K562 (cell line): ENCODE results near the gene CDYL. TPM values are rescaled to one million over a fixed set of nuclear protein-coding genes. Genes with fewer than 3 reads are reported as not detected.

Experiments
- ATAC-seq: fragments of 200-7000 bp; cut with Tn5 transposase; 3 replicates; pipeline ENCODE4 v1.9.1; 2020; ENCODE audit warnings: moderate library complexity
- BruUV-seq: library from RNA; stranded (reverse); fragments of 400-500 nt; replicated peaks from 2 replicates; lab custom pipeline; 2021; lab: Mats Ljungman, UMichigan
- CTCF ChIA-PET: fragments of 300-600 bp; formaldehyde crosslinking; extraction: SDS; loops from one replicate; lab custom pipeline; 2021; ENCODE audit warnings: low intra/inter-chr PET ratio; lab: Yijun Ruan, JAX
- POLR2A ChIA-PET: fragments of 300-600, 350-650 bp; sonication (Branson Sonifier 250); formaldehyde crosslinking; extraction: SDS; loops from one replicate; lab custom pipeline; 2021; ENCODE audit warnings: antibody characterized with exemption, inconsistent platforms; lab: Yijun Ruan, JAX
- DNase-seq, 4 experiments: peaks; one replicate each; pipeline versions ENCODE4 v3.0.0 to v3.0.0-alpha.2; 2011 to 2018; ENCODE audit warnings: low spot score in 3 of 4, mixed read lengths in 3 of 4; ENCODE audit errors: extremely low read depth in 1 of 4
- FAIRE-seq: peaks from 2 replicates; lab custom pipeline; 2011; peaks lifted over from hg19 to GRCh38; lab: Jason Lieb, UNC
- H2AFZ ChIP-seq: 2 replicates; pipeline ENCODE4 v1.6.0; 2011; ENCODE audit warnings: low read depth, low read length, control low read depth, inconsistent platforms
- H3K27ac ChIP-seq: fragments of 200-600 bp; 3 replicates; pipeline ENCODE4 v1.8.0; 2011; ENCODE audit warnings: low read depth, mild to moderate bottlenecking, control low read depth, inconsistent platforms, low read length, moderate library complexity, mixed read lengths; ENCODE audit errors: extremely low read depth
- H3K27me3 ChIP-seq, 2 experiments: fragments of 300-600 bp in 1 of 2; 2 replicates in 1 of 2; 3 replicates in 1 of 2; pipeline versions ENCODE4 v1.6.0 to v1.8.0; 2011; ENCODE audit warnings: inconsistent platforms in 2 of 2, low read length in 2 of 2, mild to moderate bottlenecking in 1 of 2, mixed read lengths in 1 of 2, moderate library complexity in 1 of 2; ENCODE audit not compliant: control insufficient read depth in 2 of 2, insufficient read depth in 2 of 2
- H3K36me3 ChIP-seq: fragments of 300-600 bp; 3 replicates; pipeline ENCODE4 v1.8.0; 2011; ENCODE audit warnings: mild to moderate bottlenecking, low read length, inconsistent platforms; ENCODE audit not compliant: control insufficient read depth, insufficient read depth
- H3K4me1 ChIP-seq, 2 experiments: fragments of 200-600 bp in 1 of 2; replicated peaks in 1 of 2; 2 replicates in 1 of 2; 3 replicates in 1 of 2; pipeline versions ENCODE4 v1.5.1 to v1.8.0; 2011; ENCODE audit warnings: inconsistent platforms in 2 of 2, low read length in 2 of 2, mild to moderate bottlenecking in 1 of 2, mixed read lengths in 1 of 2, moderate library complexity in 1 of 2; ENCODE audit not compliant: control insufficient read depth in 2 of 2, insufficient read depth in 2 of 2
- H3K4me2 ChIP-seq: 2 replicates; pipeline ENCODE4 v1.6.1; 2011; ENCODE audit warnings: low read length, control low read depth, inconsistent platforms, mixed read lengths; ENCODE audit not compliant: insufficient read depth
- H3K4me3 ChIP-seq: fragments of 200-600 bp; sonication (generic), shearing (Covaris generic); 2 replicates; pipeline ENCODE4 v1.5.1; 2016; ENCODE audit warnings: control low read depth, inconsistent platforms
- H3K79me2 ChIP-seq: fragments of 200-600 bp; 3 replicates; pipeline ENCODE4 v1.8.0; 2011; ENCODE audit warnings: low read length, inconsistent platforms; ENCODE audit not compliant: control insufficient read depth, insufficient read depth
- H3K9ac ChIP-seq, 2 experiments: 2 replicates each; pipeline versions ENCODE4 v1.6.0 to v1.6.1; 2011; ENCODE audit warnings: low read depth in 2 of 2, low read length in 2 of 2, control low read depth in 1 of 2, inconsistent platforms in 1 of 2, mild to moderate bottlenecking in 1 of 2, mixed read lengths in 1 of 2; ENCODE audit not compliant: insufficient read depth in 1 of 2
- H3K9me1 ChIP-seq: one replicate; pipeline ENCODE4 v1.6.0; 2011; ENCODE audit warnings: inconsistent platforms, mild to moderate bottlenecking, low read length, moderate library complexity; ENCODE audit not compliant: control insufficient read depth, insufficient read depth
- H3K9me3 ChIP-seq: replicated peaks from 2 replicates; pipeline ENCODE4 v1.5.1; 2011; ENCODE audit warnings: low read depth, low read length, inconsistent platforms; ENCODE audit not compliant: control insufficient read depth, insufficient read depth
- H4K20me1 ChIP-seq: replicated peaks from 2 replicates; pipeline ENCODE4 v1.6.1; 2011; ENCODE audit warnings: low read length, inconsistent platforms, mixed read lengths; ENCODE audit not compliant: control insufficient read depth, insufficient read depth
- ATF7 ChIP-seq: fragments of 450-650 bp; IDR thresholded peaks from 2 replicates; pipeline ENCODE4 v1.7.1; 2014; ENCODE audit warnings: mild to moderate bottlenecking, moderate library complexity
- CBFB ChIP-seq: sonication (generic); formaldehyde crosslinking; IDR thresholded peaks from 2 replicates; pipeline ENCODE4 v1.4.0; 2020; ENCODE audit warnings: mild to moderate bottlenecking, missing genetic modification reagents
- CC2D1A ChIP-seq: fragments of 450-650 bp; IDR thresholded peaks from 2 replicates; pipeline ENCODE4 v1.6.1; 2017; ENCODE audit warnings: mild to moderate bottlenecking
- CCAR2 ChIP-seq: fragments of 200-400 bp; formaldehyde crosslinking; IDR thresholded peaks from 2 replicates; pipeline ENCODE4 v1.6.1; 2017; ENCODE audit warnings: mild to moderate bottlenecking, low read depth, low read length
- CREM ChIP-seq: IDR thresholded peaks from 2 replicates; pipeline ENCODE4 v1.6.1; 2014; ENCODE audit warnings: antibody characterized with exemption, low read depth
- E2F3 ChIP-seq: fragments of 250-450 bp; sonication (Bioruptor Pico); IDR thresholded peaks from 2 replicates; pipeline ENCODE4 v1.4.0; 2020; ENCODE audit warnings: mild to moderate bottlenecking
- ETV1 ChIP-seq: fragments of 450-650 bp; conservative IDR thresholded peaks from 2 replicates; pipeline ENCODE4 v1.6.1; 2016; ENCODE audit warnings: missing genetic modification characterization, control low read depth, low read depth, missing compliant biosample characterization
- HNRNPL ChIP-seq: fragments of 200-400 bp; formaldehyde crosslinking; IDR thresholded peaks from 2 replicates; pipeline ENCODE4 v1.6.1; 2017; ENCODE audit warnings: low read depth, mild to moderate bottlenecking, low read length
- JUN ChIP-seq, 2 experiments: sonication (generic) in 1 of 2; formaldehyde crosslinking in 1 of 2; IDR thresholded peaks; 2 replicates each; pipeline versions ENCODE4 v1.6.1 to v1.8.0; 2012 to 2022; ENCODE audit warnings: borderline replicate concordance in 2 of 2, mild to moderate bottlenecking in 2 of 2, improper control_type of control experiment in 1 of 2, low read depth in 1 of 2, low read length in 1 of 2, missing genetic modification reagents in 1 of 2
- POLR3G ChIP-seq: IDR thresholded peaks from 2 replicates; pipeline ENCODE4 v1.6.1; 2011; ENCODE audit not compliant: insufficient read length, insufficient replicate concordance; ENCODE audit errors: extremely low read depth
- RAD21 ChIP-seq, 2 experiments: fragments of 250-450 bp in 1 of 2; fragments of 450-650 bp in 1 of 2; sonication (Bioruptor Pico) in 1 of 2; formaldehyde crosslinking in 1 of 2; IDR thresholded peaks in 1 of 2; conservative IDR thresholded peaks in 1 of 2; 2 replicates each; pipeline versions ENCODE4 v1.4.0 to v1.8.0; 2020 to 2022; ENCODE audit warnings: mild to moderate bottlenecking in 2 of 2, moderate library complexity in 1 of 2
- RBFOX2 ChIP-seq: fragments of 200-400 bp; formaldehyde crosslinking; IDR thresholded peaks from 2 replicates; pipeline ENCODE4 v1.6.1; 2017; ENCODE audit warnings: low read depth, mild to moderate bottlenecking, low read length, moderate library complexity
- RBM34 ChIP-seq: fragments of 200-400 bp; formaldehyde crosslinking; IDR thresholded peaks from 2 replicates; pipeline ENCODE4 v1.6.1; 2018; ENCODE audit warnings: low read length, borderline replicate concordance; ENCODE audit not compliant: insufficient read depth
- SRSF7 ChIP-seq: fragments of 200-400 bp; formaldehyde crosslinking; optimal IDR thresholded peaks from 2 replicates; pipeline ENCODE3; 2017; ENCODE audit warnings: mild to moderate bottlenecking, low read depth, low read length
- TAF7 ChIP-seq: fragments of 450-650 bp; IDR thresholded peaks from 2 replicates; pipeline ENCODE4 v1.6.1; 2016; ENCODE audit warnings: missing genetic modification characterization, missing compliant biosample characterization
- TEAD2 ChIP-seq: fragments of 450-650 bp; IDR thresholded peaks from 2 replicates; pipeline ENCODE4 v1.6.1; 2016; ENCODE audit warnings: missing genetic modification characterization, control low read depth, missing compliant biosample characterization
- ZEB2 ChIP-seq: fragments of 450-650 bp; IDR thresholded peaks from 2 replicates; pipeline ENCODE4 v1.6.1; 2016
- ZNF121 ChIP-seq: sonication (generic); formaldehyde crosslinking; conservative IDR thresholded peaks from 2 replicates; pipeline ENCODE4 v1.8.0; 2022; ENCODE audit warnings: missing genetic modification reagents
- ZNF24 ChIP-seq: fragments of 450-650 bp; IDR thresholded peaks from 2 replicates; pipeline ENCODE4 v1.6.1; 2016
- WGBS: fragments of 100-300 bp; shearing (Covaris generic); methylation state at CpG from one replicate; pipeline ENCODE4 v1.1.6; 2016; ENCODE audit warnings: low coverage, mixed read lengths; ENCODE audit not compliant: insufficient coverage; ENCODE audit errors: missing lambda C conversion rate; 5-methylcytosine and 5-hydroxymethylcytosine counted together
- in situ Hi-C: fragments of 300-500 bp; cut with MboI; formaldehyde crosslinking; loops from 4 replicates; pipeline ENCODE4 v1.15.0; 2018; ENCODE audit warnings: inconsistent platforms, mixed read lengths
- intact Hi-C: fragments of 100-400 bp; cut with micrococcal nuclease; formaldehyde crosslinking; loops from 2 replicates; pipeline ENCODE4 v1.14.2; 2022
- polyA plus RNA-seq, 8 experiments: library from polyadenylated mRNA; depleted of rRNA in 4 of 8; stranded (reverse) in 5 of 8; unstranded in 3 of 8; fragments of >200 nt; fragmentation: Nextera tagmentation in 2 of 8; fragmentation: Illumina TruSeq in 1 of 8; extraction: Ambion mirVana in 2 of 8; extraction: Trizol in 1 of 8; gene quantifications; 2 replicates each; pipeline versions ENCODE4 v1.2.1 to v1.2.3, GENCODE V29; 2011 to 2014; ENCODE audit warnings: inconsistent platforms in 1 of 8, missing spikeins in 1 of 8
- total RNA-seq, 7 experiments: library from RNA; depleted of rRNA in 6 of 7; stranded (reverse); fragments of >200 nt in 6 of 7; fragmentation: Illumina TruSeq in 2 of 7; extraction: Trizol in 2 of 7; gene quantifications; 2 replicates each; pipeline versions ENCODE4 v1.2.1 to v1.2.3, GENCODE V29; 2011 to 2021; ENCODE audit warnings: low replicate concordance in 1 of 7
- TF ChIP-seq, protein P1 (sequence below), 2 experiments: fragments of 450-650 bp in 1 of 2; sonication (generic) in 1 of 2; formaldehyde crosslinking in 1 of 2; IDR thresholded peaks in 1 of 2; conservative IDR thresholded peaks in 1 of 2; 2 replicates each; pipeline versions ENCODE4 v1.6.1 to v1.8.1; 2016 to 2023; ENCODE audit warnings: mild to moderate bottlenecking in 2 of 2, moderate library complexity in 2 of 2, inconsistent platforms in 1 of 2, missing genetic modification reagents in 1 of 2
- TF ChIP-seq, protein P2 (sequence below): fragments of 450-650 bp; IDR thresholded peaks from 2 replicates; pipeline ENCODE4 v1.6.1; 2016; ENCODE audit warnings: antibody characterized with exemption

The CDYL gene
- total and polyA plus RNA-seq, 9 of the 15 experiments (the other 6 are each of a cell fraction or from before 2014, with no cell fraction given) = 8.1 to 45.8 (median 40.8) TPM

DNA sequence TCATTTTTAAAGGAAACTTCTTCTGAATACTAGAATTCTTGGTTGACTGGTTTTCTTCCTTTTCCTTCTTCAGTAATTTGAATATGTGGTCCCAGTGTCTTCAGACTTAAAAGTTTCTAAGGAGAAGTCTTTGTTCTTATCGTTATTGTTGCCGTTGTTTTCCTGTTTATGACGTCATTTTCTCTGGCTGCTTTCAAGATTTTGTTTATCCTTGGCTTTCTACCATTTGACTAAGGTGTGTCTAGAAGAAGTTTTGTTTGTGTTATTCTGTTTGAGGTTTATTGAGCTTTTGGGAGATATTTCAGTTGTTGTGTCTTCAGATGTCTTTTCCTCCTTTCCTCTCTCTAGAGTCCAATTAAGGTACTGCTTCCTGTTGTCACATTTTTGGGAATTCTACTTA lies 24.5 kb downstream of the CDYL start:
- Histone ChIP-seq H4K20me1 (peaks cover 32% of the 10 kb centered on the region), H2AFZ (no peak overlapping the region), H3K27ac (no peak overlapping the region), H3K9ac (no peak overlapping the region), H3K4me1 (peaks cover 7 to 14% of the 10 kb centered on the region in 2 experiments; a peak in 4 of 5 replicates), H3K27me3 (no peaks in the 10 kb centered on the region), H3K36me3 (no peaks in the 10 kb centered on the region), H3K4me3 (no peak overlapping the region), H3K9me1 (peaks cover 6% of the 10 kb centered on the region), H3K4me2 (no peak overlapping the region), H3K79me2 (peaks cover 99% of the 10 kb centered on the region), H3K9me3 (no peaks in the 10 kb centered on the region)
- in situ Hi-C loops = no loop called here
- intact Hi-C loops = no loop called here
- DNase-seq = no peak
- FAIRE-seq = peak; percentile 26
- POLR2A ChIA-PET = interaction anchor here (1.2 to 2.8 kb wide), 5 partner anchors 10 to 20 kb away, joined by 3 to 11 read pairs (median 9); no protein-coding TSS in a partner anchor
- no TSS peak for BruUV-seq
- CTCF ChIA-PET = no interaction called here
- no peak for ATAC-seq
- WGBS = 30% methylated on average over 3 of the region's 3 CpGs
- no peak for TF ChIP-seq ZEB2
- no peak for TF ChIP-seq POLR3G
- TF ChIP-seq RAD21 (CRISPR knock-in tag; conservative IDR thresholded peaks at IDR 0.05 in 1 of 2, IDR thresholded peaks at IDR 0.05 in 1 of 2) = 0 out of 4 replicates have a peak, but pooled peaks of 1 of the 2 experiments have one; percentile 7
- TF ChIP-seq CBFB (CRISPR knock-in tag) = no peak
- no peak for TF ChIP-seq RBFOX2
- TF ChIP-seq, protein P1, sequence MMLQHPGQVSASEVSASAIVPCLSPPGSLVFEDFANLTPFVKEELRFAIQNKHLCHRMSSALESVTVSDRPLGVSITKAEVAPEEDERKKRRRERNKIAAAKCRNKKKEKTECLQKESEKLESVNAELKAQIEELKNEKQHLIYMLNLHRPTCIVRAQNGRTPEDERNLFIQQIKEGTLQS (IDR thresholded peaks at IDR 0.05) = peak; percentile 97
- TF ChIP-seq, protein P1 (CRISPR knock-in tag; conservative IDR thresholded peaks at IDR 0.05) = no peak; the same call in 1 of the 2 replicates
- 0 out of 2 replicates have a peak, but pooled peaks have one; percentile 50 for TF ChIP-seq CREM
- peak; percentile 71; the same call in 1 of the 2 replicates for TF ChIP-seq JUN (IDR thresholded peaks at IDR 0.05; ENCODE audit: borderline replicate concordance, low read depth, low read length)
- no peak for TF ChIP-seq JUN (CRISPR knock-in tag; IDR thresholded peaks at IDR 0.05; ENCODE audit: borderline replicate concordance)
- TF ChIP-seq ZNF121 (CRISPR knock-in tag) = no peak
- no peak for TF ChIP-seq TAF7 (tag)
- 0 out of 2 replicates have a peak, but pooled peaks have one; percentile 7 for TF ChIP-seq ETV1 (tag)
- TF ChIP-seq ZNF24 = no peak
- peak; percentile 32; the same call in 1 of the 2 replicates for TF ChIP-seq CC2D1A
- TF ChIP-seq TEAD2 (tag) = no peak
- TF ChIP-seq RBM34 = no peak
- TF ChIP-seq E2F3 (CRISPR knock-in tag) = no peak
- TF ChIP-seq ATF7 = peak; percentile 97
- TF ChIP-seq SRSF7 = no peak
- TF ChIP-seq CCAR2 = no peak
- no peak for TF ChIP-seq HNRNPL
- TF ChIP-seq, protein P2, sequence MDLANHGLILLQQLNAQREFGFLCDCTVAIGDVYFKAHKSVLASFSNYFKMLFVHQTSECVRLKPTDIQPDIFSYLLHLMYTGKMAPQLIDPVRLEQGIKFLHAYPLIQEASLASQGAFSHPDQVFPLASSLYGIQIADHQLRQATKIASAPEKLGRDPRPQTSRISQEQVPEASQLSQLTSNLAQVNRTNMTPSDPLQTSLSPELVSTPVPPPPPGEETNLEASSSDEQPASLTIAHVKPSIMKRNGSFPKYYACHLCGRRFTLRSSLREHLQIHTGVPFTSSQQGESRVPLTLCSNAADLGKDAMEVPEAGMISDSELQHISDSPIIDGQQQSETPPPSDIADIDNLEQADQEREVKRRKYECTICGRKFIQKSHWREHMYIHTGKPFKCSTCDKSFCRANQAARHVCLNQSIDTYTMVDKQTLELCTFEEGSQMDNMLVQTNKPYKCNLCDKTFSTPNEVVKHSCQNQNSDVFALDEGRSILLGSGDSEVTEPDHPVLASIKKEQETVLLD = no peak
